HG03139 (cell line): ENCODE measurements around the gene TMEM207.

Experiments used
- ATAC-seq: cut with Tn5 transposase; IDR thresholded peaks from one replicate; pipeline ENCODE4 v1.9.1; 2021; ENCODE audit not compliant: unreplicated experiment

Gene TMEM207

GRCh38 chr3:190385731-190386688, 63.7 kb downstream of the TMEM207 start:
- ATAC-seq: no peak

- ATAC-seq: peak; percentile 93
Measured at GRCh38 chr3:190384309-190384756, 65.4 kb downstream of the TMEM207 start.

DNA sequence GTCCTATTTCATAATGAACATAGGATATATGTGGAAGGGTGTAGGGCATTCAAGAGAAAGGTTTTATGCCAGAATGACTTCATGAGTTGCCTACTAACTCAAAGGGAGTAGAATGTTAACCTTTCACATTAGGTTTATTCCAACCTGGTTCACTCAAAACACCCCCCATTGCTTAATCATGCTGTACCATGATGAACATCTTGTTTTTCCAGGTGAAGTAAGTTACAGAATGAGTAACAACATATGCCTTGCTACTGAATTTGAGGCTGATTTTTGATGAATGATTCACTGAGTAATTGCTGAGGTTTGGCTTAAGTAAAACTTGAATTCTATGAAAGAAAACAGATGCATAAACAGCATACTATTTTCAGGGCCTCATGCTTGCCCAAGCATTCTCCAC, 67.6 kb downstream of the TMEM207 start:
- no peak for ATAC-seq

DNA sequence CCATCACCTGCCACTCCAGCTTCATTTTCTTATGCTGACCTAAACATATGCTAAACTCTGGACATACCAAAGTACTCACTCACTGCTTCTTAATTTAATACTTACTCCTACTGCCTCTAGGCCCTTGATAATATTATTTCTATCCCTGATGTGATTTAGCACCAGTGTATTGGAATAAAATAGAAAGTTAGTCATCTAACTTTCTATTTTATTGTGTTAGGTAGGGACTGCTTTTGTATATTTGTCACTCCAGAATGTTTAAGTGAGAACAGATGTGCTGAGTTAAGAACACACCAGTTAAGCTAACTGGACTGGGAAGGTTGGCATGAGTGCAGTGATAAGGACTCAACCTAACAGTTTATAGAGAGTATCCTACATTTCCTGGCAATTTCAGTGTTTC, 68.3 kb downstream of the TMEM207 start:
- no peak for ATAC-seq

- ATAC-seq: no peak
Measured at GRCh38 chr3:190380184-190380583, 69.5 kb downstream of the TMEM207 start.
